HG03520 (cell line): Measurements from ENCODE around the gene FBXO24.

Experiments
- ATAC-seq: cut with Tn5 transposase; IDR thresholded peaks from one replicate; pipeline ENCODE4 v1.9.1; 2021; ENCODE audit warnings: mild to moderate bottlenecking, moderate library complexity; ENCODE audit not compliant: unreplicated experiment

The FBXO24 gene

GRCh38 chr7:100573691-100574361 lies 12.3 kb upstream of the FBXO24 start, which contains the start of gene SAP25:
SAP25 (minus strand) TSS chr7:100573900; CDS start chr7:100573742, 158 bp downstream.
- ATAC-seq = no peak

- ATAC-seq = no peak
Observed at GRCh38 chr7:100574362-100575205, 11.5 kb upstream of the FBXO24 start.

- ATAC-seq = no peak
Observed at GRCh38 chr7:100575206-100575631, 10.9 kb upstream of the FBXO24 start.

GRCh38 chr7:100575746-100576383 lies 10.3 kb upstream of the FBXO24 start:
- ATAC-seq = no peak

GRCh38 chr7:100576384-100576993 lies 9.6 kb upstream of the FBXO24 start:
- no peak for ATAC-seq

GRCh38 chr7:100577103-100577502 lies 9.0 kb upstream of the FBXO24 start:
- no peak for ATAC-seq

GRCh38 chr7:100577507-100577906 lies 8.6 kb upstream of the FBXO24 start:
- no peak for ATAC-seq

- no peak for ATAC-seq
Observed at GRCh38 chr7:100578246-100579183, 7.6 kb upstream of the FBXO24 start.

GRCh38 chr7:100580466-100581283 lies 5.5 kb upstream of the FBXO24 start:
- ATAC-seq = no peak

- ATAC-seq = no peak
Observed at GRCh38 chr7:100582041-100582579, 4.0 kb upstream of the FBXO24 start.

- no peak for ATAC-seq
Observed at GRCh38 chr7:100582650-100583049, 3.5 kb upstream of the FBXO24 start.

GRCh38 chr7:100583132-100584053 lies 2.7 kb upstream of the FBXO24 start:
- no peak for ATAC-seq

- no peak for ATAC-seq
Observed at GRCh38 chr7:100584054-100584682, 2.0 kb upstream of the FBXO24 start.

GRCh38 chr7:100584683-100585510 lies 1.2 kb upstream of the FBXO24 start:
- no peak for ATAC-seq

GRCh38 chr7:100585511-100586265 lies 440 bp upstream of the FBXO24 start, which contains the start of gene LRCH4:
LRCH4 (minus strand) TSS chr7:100586129; CDS start chr7:100586100, 29 bp downstream.
- no peak for ATAC-seq

- ATAC-seq = no peak
Observed at GRCh38 chr7:100588438-100588837, 2.3 kb downstream of the FBXO24 start.
